SH-SY5Y (cell line): ENCODE results near the gene AP3B1.

ENCODE experiments used
- GATA2 ChIP-seq: IDR thresholded peaks from 2 replicates; pipeline ENCODE4 v1.6.1; 2011; ENCODE audit warnings: mild to moderate bottlenecking, low read depth, low read length
- GATA3 ChIP-seq: IDR thresholded peaks from 2 replicates; pipeline ENCODE4 v1.6.1; 2011; ENCODE audit warnings: low read depth, mild to moderate bottlenecking, low read length, moderate library complexity

- no peak for TF ChIP-seq GATA2
- TF ChIP-seq GATA3, result no peak
Observed at GRCh38 chr5:78242001-78242400, 52.5 kb downstream of the AP3B1 start.
